Fibroblast of skin of right biceps (primary cell): ENCODE measurements around the gene OR6N2.

Experiments used
- DNase-seq: peaks from one replicate; pipeline ENCODE4 v3.0.0-alpha.2; 2013

Gene OR6N2, protein sequence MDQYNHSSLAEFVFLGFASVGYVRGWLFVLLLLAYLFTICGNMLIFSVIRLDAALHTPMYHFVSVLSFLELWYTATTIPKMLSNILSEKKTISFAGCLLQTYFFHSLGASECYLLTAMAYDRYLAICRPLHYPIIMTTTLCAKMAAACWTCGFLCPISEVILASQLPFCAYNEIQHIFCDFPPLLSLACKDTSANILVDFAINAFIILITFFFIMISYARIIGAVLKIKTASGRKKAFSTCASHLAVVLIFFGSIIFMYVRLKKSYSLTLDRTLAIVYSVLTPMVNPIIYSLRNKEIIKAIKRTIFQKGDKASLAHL

DNA sequence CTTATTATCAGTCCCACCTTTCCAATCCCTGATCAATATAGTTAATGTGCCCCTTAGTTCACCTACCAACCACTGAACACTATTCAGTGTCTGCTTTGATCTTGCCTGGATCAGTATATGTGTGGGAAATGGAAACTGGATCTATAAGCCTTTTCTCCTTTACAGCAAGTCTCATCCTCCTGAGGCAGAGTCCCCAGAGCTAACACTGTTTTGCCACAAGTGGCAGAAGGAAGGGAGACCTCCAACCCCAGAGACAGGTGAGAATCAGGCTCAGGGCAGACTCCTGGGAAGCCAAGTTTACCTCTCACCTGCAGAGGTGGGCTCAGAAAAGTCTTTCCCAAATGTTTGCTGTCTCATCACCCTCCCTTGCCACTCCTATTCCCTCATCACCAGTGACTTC is at the start of gene OR6N2:
OR6N2 (minus strand) TSS at position 101 of the 400 bp plus-strand sequence. CDS start 3,569 bp downstream, outside the sequence.
- no peak for DNase-seq

DNA sequence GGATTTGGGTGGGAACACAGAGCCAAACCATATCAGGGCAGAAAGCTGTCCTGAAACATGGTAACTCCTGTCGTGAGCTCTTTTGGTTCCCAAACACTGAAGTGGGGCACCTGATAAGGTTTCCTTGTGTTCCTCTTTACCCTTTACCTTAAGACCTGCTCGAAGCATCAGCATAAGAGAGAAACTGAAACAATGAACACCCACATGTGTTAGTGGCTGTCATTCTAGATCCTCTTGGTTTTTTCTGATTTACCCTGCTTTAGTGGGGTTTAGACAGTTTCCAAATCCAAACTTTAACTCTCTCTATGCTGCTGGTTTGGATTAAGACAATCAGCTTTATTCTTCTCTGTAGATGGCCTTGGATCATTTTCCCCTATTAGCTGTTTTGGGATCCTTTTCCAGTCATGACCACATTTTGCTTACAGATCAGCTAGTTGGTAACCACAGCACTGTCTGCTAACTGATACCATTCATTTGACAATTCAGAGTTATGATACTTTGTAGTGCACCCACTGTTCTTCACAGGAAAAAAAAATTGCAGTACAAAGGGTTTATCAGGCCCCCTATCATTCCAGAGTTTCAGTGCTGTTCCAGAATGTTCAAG is 49.2 kb upstream of the OR6N2 start:
- DNase-seq, result no peak

DNA sequence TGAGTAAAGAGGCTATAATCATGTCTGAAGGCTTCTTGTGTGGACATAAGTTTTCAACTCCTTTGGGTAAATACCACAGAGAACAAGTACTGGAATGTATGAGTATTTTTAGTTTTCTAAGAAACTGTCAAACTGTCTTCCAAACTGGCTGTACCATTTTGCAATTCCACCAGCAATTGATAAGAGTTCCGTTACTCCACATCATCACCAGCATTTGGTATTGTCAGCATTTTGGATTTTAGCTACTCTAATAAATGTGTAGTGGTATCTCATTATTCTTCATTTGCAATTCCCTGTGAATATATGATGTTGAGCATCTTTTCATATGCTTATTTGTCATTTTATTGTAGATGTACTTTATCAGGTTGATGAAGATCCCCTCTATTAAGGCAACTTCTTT is 40.7 kb upstream of the OR6N2 start:
- DNase-seq, result no peak

DNA sequence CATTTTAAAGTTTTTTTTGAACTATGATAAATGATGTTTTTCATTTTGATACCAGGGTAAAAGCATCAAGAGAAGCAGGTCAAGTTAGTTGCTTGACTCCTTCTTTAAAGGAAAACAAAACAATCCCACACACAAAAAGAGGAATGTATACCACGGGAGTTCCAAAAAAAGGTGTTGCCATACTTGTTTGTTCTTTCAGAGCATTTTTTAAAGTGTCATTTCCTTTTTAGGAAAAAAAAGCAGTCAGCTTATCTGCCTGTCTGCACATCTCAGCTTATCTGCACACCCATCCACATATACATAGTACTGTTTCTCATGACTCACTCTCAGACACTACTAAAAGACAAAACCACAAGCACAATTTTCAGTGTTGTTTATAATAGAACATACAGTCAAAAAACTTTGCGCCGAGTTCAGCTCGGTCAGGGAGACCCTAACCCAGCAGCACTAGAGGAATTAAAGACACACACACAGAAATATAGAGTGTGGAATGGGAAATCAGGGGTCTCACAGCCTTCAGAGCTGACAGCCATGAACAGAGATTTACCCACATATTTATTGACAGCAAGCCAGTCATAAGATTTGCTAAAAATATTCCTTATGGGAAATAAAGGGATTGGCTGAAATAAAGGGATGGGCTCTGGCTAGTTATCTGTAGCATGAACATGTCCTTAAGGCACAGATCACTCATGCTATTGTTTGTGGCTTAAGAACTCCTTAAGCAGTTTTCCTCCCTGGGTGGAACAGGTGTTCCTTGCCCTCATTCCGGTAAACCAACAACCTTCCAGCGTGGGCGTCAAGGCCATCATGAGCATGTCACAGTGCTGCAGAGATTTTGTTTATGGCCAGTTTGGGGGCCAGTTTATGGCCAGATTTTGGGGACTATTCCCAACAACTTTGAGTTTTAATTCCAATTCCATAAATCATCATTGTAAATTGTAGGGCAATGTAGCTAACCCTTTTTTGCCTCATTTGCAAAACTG is 38.7 kb upstream of the OR6N2 start:
- no peak for DNase-seq

DNA sequence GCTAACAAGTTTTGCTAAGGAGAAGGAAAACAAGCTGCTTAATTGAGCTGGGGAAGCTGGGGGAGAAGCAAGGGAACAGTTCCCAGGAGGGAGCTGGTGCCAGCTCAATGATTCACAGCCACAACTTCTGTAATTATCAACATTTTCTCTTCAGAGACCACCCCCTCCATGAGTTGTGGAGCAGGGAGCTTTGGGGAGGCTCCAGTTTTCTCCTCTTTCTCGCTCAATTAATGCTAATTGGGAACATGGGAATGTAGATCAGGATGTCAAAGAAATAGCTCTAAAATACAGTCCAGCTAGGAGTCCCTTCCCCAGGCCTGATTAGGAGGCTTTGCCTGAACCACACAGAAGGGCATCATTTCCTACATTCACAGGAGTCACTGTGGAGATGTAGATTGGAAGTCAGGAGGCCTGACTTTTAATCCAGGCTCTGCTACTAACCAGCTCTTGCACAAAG is 38.0 kb upstream of the OR6N2 start:
- DNase-seq, result no peak

DNA sequence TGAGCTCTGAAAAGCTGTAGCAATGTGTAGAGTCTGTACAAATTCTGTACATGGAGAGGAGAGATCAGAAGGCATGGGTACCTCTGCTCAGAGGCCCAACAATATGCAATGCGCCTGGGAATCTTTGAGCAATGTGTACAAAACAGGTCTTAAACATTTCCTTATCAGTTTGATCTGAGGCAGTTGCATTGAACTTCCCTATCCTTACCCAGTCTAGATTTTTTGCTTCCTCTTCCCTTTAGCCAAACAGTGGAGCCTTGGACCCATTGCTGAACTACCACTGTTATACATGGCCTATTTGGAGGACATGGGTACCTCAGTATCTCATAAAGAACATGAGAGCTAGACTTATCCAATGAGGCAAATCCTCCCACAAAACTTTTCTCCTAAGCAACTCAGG is 37.6 kb upstream of the OR6N2 start:
- DNase-seq, result no peak

DNA sequence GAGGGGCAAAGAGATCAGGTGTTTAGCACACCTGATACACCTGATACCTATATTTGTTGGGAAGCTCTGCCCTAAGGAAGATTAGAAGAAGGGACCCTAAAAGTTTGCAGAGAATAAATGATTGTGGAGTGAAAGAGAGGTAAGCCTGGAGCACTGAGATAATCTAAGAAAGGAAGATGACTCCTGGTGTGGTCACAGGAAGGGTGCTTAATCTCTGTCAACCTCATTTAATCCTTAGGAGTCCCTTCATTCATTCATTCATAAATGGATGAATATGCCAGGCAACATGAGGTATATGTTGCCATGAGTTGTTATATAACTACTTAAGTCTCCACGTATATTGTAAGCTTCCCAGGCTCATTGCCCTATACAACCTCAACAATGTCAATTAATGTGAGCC is 34.0 kb upstream of the OR6N2 start:
- DNase-seq, result no peak

DNA sequence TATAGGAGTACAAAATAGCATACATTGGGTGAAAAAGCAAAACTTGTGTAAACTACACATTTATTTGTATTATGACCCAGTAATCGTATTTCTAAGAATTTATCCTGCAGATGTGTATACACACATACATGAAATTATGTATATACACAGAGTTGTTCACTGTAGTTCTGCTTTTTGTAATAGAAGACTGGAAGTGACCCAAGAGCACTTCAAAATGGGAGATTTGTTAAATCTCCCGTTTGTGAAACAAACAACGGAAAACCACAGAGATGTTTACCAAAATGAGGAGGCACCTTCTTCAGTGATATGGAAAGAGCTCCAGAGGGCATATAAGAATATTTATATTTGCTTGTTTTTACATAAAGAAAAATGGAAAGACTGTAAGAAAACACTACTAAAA is 32.2 kb upstream of the OR6N2 start:
- DNase-seq, result no peak

DNA sequence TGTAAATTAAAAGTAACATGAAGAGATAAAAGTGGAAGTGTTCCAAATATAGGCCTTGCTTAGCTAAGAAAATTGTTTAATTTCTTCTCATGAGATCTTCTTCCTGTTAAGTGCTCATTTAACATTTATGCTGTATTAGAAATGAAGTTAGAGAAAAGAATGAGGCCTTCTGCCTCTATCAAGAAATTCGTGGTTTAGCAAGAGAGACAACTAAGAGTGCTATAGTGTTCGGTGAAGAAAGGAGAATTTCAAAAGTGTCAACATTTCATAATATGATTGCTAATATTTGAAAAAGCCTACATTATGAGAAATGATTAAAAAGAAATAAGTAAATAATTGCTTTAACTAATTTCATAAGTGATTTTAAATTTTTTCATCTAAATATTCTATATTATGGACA is 31.3 kb upstream of the OR6N2 start:
- no peak for DNase-seq

DNA sequence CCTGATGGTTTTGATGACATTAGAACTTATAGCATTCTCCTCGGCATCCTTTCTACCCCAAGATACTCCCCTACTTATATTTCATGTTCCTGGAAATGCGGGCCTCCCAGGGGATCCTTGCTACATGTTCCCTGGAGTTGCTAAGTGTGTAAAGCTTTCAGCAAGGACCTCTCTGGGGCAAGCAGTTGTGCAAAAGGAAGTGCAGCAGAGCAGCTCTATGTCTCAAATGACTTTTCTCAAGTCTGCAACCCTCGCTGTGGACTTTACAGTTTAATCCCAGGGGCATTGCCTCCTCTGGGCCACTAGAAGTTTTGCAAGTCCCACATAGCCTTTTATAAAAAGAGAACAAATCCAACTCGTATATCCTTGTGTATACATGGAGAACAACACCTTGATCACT is 29.3 kb upstream of the OR6N2 start:
- DNase-seq, result no peak

DNA sequence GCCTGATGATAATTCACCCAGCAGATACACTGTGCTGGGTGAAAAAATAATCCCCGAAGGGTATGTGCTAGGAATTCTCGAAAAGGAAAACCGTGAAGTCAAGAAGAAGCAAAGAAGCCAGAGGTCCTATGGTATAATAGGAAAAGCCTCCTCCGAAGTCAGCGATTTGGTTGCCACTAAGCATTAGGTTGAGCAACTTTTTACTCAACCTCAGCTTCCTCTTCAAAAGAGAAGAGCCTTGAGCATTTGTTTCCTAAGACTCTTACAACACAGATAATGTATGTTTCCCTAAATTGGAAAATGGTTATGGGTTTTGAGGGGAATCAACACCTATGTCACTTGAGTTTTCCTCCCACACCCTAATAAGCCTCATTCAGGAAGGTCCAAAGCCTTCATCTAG is 28.9 kb upstream of the OR6N2 start:
- DNase-seq, result no peak

DNA sequence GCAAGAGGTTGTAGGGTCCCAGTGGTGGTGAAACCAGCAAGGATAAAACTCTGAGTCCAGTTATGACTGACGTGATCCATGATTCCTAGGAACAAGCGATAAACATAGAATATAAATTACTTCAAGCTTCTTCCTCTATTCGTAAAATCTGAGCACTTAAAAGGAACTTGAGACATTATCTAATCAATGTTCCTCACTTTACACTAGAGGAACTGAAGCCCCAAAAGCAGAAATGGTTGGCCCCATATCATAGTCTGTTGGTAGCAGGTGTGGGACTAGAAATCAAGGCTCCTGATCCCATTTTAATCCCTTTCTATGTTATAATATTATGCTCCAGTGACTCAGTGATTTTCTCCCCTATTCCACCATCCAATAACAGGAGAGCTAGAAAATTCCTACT is 28.3 kb upstream of the OR6N2 start:
- DNase-seq, result no peak

DNA sequence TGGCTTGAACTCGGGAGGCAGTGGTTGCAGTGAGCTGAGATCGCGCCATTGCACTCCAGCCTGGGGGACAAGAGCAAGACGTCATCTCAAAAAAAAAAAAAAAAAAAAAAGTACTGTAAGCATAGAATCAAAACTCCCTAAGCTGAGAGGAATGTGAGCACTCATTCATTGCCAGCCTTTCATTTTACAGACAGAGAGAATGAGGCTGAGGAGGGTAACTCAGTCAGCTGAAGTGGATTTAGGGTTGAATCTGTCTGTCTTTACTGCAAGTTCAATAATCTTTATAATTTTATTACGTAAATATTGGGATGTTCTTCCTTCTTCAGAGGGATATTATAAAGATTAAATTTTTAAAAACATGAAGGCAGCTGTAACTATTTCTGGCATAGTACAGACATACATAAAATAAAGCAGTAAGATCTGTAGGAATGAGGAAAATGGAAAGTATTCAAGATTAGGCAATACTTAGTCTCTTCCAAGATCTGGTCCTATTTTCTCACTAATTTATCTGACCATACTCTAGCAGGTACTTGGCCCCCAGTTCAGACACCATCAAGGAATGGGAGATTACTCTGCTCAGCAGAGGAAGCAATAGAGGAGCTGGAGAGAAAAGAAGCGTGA is 26.0 kb upstream of the OR6N2 start:
- DNase-seq, result no peak

DNA sequence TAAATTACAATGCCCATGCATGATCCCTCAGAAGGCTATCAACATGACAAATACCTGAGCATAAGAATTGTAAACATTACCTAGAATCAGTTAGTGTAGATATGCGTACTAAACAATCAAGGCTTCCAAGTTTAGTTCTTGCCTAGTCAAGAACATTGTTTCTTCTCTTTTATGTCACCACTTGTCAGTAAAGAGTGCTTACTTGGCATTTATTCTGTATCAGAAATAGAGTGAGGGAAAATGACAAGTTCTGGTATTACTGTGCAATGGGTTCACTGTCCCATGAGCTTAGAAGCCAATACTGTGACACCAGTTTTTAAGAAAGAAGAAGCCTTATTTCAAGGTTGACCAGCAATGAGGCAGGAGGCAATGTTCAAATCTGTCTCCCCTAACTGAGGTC is 22.7 kb upstream of the OR6N2 start:
- DNase-seq, result no peak

DNA sequence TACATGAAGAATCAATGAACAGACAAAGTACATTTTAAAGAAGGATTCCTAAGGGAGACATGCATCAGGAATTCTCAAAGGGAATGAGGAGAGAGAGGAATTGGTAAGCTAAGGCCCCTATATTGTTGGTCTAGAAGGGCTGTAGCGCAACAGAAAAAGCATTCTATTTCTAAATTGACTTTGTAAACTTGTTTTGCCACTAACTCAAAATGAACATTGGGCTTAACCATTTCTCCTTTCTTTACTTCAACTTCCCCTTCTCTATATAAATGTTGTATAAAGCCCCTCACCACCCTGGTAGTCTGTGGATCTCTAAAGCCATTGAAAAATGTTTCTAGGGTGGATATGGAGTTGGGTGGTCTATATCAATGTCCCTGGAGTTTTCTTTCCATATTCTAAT is 20.4 kb upstream of the OR6N2 start:
- DNase-seq, result no peak

DNA sequence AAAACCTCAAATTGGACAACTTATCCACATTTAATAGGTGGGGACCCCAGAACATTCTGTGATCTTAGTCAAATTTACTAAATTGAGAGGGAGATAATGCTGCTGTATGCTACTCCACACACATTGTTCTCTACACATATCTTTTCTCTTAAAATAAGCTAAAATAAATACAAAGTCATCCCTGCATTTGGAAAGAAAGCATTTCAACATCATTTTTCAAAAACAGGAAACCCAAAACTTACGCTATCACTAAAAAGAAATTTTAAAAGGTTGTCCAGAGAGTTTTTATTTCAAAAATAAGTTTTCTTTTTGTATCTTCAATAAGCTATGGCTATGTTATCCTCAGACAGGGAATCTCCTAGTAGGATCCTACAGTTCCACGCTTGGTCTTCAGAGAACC is 19.5 kb upstream of the OR6N2 start:
- DNase-seq, result no peak

DNA sequence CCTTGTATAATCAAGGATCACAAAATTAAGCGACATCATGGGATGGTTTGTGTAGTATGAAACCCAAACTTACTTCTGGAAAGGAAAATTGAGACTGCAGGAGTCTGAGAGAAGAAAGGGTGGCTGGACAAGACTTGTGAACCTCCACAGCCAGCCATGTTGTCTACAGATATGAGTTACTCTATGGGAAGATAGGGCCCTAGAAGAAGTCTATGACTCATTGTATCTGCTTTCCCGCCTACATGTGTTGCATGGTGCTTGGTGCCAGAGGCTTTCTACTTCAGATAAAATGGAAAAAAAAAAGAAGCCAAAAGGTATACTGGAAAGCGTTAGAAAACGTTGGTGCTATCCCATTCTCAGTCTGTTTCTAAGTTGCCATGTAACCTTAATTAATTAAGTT is 18.7 kb upstream of the OR6N2 start:
- DNase-seq, result no peak

DNA sequence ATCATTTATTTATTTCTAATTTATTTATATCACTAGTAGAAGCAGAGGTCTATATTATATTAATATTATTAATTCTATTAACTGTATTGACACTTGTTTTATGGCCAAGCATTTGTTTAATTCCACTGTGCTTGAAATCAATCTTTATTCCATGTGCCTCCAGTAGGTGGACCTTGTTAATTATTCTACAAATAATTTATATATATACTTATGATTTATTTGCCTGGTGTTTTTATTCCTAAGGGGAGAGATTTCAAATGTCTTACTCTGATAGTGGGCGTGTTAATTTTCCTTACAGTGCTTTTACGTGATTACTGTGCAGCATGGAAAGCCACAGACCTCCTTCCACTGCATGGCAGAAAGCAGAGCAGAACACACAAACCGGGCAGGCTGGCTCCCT is 17.5 kb upstream of the OR6N2 start:
- no peak for DNase-seq

DNA sequence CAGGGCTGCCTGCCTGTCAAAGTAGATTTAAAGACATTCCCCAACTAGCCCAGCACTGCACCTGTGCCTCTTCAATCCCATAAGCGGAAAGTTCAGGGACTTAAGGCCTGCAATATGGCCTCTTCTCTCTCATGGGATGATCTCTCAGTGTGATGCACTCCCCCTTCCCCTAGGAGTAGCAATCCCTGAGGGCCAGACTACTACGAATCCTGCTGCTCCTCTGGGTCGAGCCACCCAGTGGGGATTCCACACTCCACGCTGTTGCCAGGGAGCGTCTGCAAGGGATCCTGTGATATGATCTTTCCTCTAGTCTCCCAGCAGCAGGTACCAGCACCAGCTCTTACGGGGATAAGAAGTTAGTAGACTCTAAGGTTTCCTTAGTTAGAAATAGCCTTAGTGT is 13.2 kb upstream of the OR6N2 start:
- no peak for DNase-seq

DNA sequence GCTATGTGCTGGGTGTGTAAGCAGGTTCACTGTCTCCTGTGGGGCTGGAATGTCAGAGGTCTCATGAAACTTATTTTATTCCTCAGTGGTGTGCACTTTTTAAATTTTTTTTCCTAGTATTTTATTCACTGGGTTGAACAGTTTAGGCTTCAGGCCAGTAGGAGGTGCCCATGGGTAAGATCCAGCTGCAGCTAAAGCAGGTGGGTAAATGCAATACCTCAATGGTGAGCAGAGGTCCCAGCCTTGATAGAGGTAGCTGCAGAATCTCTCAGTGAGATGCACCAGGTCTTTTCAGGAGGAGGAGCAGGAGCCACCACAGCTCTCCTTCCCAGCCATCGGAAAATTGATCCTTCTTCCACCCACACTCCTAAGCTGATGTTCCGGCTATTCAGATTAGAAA is 12.6 kb upstream of the OR6N2 start:
- DNase-seq, result no peak

DNA sequence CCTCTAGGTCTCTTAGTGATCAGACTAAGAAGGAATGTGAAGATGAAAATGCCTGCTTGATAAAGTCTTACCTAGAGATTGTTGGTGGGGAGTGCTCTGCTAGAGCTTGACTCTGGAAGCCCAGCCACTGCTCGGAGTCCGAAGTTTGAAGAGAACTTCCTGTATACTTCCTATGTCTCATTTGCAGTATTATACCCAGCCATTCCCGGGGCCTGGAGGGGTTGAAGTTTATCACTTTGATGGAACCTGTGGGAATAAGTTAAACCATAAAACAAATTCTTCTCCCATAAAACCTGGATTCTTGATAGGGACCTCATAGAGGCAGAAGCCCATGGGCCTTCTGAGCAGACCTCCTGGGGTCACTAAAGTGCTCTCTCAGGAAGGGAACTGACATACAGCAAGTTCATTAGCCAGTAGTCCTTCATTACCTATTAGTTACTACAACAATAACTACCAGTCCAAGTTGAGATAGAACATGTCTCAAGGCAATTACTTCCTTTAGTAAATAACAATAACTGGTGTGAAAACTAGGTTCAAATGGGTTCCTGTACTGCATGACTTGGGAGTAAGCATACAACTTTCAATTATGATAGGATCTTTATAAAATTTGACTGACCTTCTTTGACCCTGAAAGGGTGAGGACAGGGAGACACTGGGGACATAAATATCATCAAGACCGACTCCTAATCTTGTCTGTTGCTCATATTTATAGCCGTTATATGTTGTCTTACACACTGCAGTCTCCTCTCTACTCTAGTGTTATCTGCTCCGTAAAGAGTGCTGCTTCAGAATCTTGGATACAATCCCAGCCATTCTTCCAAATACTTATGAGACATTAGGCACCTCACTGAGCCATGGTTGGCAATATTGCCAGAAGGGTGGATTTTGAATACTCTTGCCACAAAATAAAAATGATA is 8.8 kb downstream of the OR6N2 start, which contains the start of gene OR6N1:
OR6N1 (minus strand) TSS at position 246 of the 917 bp plus-strand sequence. CDS start 5,513 bp downstream, outside the sequence.
- DNase-seq, result no peak

DNA sequence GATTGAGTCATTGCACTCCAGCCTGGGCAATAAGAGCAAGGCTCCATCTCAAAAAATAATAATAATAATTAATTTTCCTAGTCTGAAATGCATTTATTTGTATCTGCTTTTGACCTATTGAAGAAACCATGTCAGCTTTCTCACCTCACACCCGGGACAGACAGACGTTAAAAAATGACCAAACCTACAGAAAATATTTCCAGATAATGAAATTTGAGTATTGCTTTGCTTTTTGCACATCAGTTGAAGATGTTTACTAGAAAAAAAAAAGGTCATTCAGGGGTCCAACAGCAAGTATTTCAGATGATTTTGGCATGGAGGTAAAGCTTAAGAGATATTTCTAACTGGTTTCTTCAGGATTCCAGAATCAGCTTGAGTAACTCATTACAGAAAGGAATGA is 26.6 kb downstream of the OR6N2 start, which contains the start of gene OR6K6:
OR6K6 (plus strand) TSS at position 301 of the 400 bp plus-strand sequence. CDS start 168 bp downstream, outside the sequence.
- no peak for DNase-seq
